ENCODE results near the gene PLB1.
A peak's percentile ranks its signal among the peaks of the same experiment; 100 is the strongest.

PLB1 gene

DNA sequence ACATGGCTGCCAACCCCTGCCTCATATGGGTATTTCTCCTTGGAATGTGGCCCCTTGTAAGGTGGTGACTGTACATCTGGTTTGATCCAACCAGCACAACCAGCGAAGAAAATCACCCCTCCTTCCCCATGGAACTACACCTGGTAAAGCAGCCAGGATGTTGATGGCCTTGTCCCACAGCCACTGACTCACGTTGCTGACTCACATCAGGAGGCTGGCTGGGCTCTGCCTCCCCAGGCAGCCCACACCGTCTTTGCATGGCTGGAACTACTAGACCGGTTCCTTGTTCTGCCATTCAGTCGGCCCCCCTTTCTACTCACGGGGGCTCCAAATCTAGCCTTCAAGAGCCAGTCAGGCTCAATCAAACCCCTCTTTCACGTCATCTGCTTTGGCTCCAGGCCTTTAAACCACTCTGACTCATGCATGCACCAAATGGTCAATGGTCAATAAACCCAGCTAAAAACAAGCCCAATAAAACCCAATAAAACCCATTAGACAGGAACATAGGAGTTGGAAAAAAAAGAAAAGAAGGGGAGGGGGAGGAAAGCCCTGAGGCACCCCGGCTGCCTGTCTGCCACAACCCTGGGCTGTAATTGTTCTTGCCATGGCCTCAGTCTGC, 114.8 kb downstream of the PLB1 start:
- peak; percentile 40 for DNase-seq (ENCODE audit: low read depth, low spot score)

DNA sequence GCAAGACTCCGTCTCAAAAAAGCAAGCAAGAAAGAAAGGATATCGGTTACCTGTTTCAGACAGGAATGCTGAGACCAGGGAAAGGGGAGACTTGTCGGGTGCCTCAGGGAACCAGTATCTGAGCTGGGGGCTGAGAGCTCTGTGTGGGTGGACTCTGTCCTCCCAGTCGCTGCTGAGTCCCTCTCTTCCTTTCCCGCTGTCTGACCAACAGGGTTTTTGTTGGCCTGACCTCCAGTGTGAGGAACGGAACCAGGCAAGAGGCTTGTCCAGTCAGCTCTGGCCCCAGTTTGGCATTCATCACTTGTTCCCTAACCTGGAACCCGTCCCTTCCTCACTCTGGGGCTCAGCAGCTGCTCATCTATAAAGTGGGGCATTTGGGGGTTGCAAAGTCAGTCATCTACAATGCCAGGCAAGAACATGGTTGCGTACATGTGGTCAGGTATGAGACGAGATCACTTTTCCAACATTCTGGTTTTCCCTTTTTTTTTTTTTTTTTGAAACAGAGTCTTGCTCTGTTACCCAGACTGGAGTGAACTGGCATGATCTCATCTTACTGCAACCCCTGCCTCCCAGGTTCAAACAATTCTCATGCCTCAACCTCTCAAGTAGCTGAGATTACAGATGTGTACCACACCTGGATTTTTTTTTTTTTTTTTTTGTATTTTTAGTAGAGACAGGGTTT, 116.4 kb downstream of the PLB1 start:
- no peak for DNase-seq (ENCODE audit: low read depth, low spot score)

- DNase-seq (ENCODE audit: low read depth, low spot score): no peak
Measured at GRCh38 chr2:28613186-28613585, 117.3 kb downstream of the PLB1 start.

GRCh38 chr2:28613633-28614501, 118.0 kb downstream of the PLB1 start:
- DNase-seq (ENCODE audit: low read depth, low spot score): peak; percentile 88

DNA sequence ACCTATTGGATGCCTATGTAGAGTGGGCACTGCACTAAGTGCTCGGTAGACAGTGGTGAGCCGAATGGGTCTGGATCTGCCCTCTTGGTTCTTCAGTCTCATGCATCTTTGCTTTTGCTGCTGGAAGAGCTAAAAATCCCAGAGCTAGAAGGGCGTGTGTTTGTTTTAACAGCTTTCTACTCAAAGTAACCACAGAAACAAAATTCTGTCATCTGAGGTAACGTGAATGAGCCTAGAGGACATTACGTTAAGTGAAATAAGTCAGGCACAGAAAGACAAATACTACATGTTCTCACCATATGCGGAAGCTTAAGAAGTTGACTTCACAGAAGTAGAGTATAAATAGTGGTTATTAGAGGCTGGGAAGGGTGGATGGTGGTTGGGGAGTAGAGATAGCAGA, 119.8 kb downstream of the PLB1 start:
- DNase-seq (ENCODE audit: low read depth, low spot score): no peak

DNA sequence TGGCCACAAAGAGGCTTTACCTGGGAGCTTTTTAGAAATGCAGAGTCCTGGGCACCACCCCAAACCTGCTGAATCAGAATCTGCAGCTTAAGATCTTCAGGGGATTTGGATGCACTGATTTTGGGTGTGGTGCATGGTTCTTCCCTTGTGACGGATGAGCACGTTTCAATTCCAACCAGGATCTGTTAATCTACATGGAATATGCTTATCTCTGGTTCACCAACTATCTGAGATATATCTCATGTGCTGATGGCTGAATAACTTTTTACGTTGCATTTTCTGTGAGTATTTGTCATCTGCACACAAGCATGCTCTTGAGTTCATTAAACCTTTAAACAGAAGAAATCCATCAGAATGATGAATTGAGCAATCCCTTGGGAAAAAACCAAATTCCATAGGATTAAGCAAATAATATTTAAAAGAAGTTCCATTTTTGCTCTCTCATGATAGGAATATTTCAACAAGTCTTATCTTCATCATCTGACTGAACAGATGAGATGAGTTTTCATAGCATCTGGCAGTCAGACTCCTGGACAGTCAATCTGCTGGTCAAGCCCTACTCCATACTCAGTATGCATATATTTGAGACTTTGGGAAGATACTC, 120.6 kb downstream of the PLB1 start:
- no peak for DNase-seq (ENCODE audit: low read depth, low spot score)

- DNase-seq (ENCODE audit: low read depth, low spot score): no peak
Measured at GRCh38 chr2:28617502-28618184, 121.8 kb downstream of the PLB1 start.

DNA sequence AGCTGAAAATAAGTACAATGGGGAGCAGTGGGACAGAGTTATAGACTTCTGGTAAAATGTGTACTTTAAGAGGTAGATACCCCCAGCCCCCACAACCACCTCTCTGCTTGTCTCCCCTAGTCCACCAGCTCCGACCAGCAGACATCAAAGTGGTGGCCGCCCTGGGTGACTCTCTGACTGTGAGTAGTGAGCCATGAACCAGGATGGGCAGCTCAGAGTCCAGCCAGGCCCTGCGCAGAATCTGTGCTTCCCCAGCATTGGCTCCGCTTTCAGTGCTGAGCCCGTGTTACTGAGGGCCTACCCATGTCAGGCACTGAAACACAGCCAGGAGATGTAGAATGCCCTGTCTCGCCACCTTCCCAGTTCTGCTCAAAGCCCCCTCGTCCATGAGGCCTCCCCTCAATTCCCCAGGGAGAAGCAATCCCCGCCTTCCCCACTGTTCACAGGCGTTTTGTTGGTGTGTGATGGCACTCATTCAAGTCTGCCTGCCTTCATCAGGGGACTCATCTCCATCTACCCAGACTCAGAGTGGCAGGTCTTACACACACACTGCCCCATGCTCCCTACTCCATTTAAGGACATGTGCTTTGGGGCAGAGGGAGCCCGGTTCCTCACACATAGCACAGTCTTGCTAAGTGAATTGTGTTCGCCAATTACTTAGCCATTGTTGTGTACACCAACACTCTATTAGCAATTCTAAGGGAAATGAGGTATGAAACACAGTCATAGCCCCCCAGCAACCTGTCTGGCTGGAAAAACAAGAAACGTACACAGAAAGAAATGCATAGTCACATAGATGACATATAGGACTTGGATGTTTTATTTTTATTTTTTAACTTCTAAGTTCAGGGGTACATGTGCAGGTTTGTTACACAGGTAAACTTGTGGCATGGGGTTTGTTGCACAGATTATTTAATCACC, 122.6 kb downstream of the PLB1 start:
- no peak for DNase-seq (ENCODE audit: low read depth, low spot score)

DNA sequence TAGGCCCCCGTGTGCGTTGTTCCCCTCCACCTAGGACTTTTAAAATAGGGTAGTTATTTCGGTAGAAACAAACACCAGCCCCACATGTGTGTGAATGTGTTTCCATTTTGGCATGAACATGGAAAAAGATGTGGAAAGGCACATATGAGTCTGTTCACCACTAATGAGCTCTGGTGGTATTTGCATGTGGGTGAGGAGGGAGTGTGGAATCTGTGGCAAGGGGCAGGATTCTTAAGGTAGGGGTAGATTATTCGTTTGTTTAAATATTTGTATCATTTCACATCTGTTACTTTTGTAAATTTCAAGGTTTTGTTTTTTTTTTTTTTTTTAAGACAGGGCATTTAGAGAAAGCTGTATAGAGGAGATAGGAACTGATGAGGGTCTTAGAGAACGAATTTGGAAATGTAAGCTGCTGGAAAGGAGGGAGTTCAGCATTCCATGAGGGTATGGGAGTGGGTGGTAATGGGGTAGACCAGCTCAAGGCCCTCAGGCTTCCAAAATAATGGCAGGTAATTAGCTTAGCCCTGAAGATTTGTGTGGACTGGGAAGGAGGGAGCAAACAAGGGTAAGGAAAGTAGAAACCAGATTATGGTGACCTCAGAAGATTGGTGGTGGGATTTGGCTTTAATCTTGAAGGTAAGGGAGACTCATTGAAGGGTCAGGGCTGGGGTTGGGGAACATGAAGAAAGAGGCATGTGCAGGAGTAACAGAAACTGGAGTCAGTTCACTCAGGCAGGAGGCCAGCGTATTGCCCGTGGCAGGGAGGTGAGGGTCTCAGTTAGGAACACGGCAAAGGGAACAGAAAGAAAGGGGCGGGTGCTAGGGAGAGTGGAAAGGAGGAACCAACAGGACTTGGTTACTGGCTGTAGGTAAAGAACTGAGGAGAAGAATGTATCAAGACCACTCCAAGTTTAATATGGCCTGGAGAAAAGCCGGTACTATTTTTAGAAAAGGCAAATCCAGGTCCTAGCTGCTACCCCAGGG, 123.6 kb downstream of the PLB1 start:
- DNase-seq (ENCODE audit: low read depth, low spot score): no peak

GRCh38 chr2:28620291-28620793, 124.5 kb downstream of the PLB1 start:
- no peak for DNase-seq (ENCODE audit: low read depth, low spot score)

GRCh38 chr2:28620801-28621171, 124.9 kb downstream of the PLB1 start:
- DNase-seq (ENCODE audit: low read depth, low spot score): no peak

DNA sequence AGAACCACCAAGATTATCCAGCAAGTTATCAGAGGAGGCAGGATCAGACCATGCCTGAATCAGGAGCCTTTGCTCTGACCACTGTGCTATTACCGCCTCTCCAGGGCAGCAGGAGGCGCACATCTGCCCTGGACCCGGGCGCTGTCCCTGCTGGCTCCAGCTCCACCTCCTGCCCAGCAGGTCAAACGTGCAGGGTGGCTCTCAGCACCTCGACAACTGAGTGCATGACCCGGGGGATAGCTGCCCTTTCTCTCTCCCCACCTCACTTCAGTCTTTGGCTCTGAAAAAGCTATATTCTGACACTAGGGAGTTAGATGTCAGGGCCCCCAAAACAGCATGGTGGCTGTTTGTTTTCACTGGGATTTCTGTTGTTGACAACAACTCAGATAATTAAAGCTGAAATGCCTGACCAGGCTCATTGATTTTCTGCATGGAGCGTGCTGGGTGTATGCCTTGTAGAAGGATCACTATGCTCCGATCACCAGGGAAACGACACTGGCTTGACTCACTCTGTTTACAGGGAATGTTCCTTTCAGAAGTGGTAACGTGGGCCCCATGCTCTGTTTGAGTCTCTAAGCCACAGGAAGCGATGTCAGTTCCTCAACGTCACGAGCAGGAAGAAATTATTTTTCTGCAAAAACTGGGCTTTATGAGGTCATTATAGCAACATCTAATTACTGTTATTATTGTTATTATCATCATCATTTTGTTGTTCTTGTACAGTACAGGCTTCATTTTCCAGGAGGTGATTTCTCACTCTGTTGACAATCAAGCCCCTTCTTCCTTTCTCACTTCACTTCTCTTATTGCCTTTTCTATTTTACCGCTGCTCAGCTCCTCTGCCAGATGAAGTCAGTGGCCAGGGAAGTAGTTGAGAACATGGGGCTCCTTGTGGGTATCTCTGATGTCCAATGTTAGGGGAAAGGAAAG, 125.6 kb downstream of the PLB1 start:
- DNase-seq (ENCODE audit: low read depth, low spot score): peak; percentile 89

DNA sequence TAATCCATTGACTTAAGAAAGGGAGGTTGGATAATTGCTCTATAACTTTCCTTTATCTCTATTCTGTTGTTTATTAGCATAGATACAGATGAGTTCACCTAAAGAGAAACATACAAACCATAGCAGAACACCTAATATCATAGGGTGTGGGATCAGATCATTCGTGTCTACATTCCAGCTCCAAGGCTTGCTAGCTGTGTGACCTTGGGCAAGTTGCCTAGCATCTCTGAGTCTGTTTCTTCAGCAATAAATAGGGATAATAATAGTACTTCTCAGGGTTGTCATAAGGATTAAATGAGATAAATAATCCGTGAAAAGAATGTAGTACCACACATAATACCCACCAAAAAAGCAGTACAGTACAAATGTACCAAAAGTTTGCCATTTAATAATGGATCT, 126.2 kb downstream of the PLB1 start:
- DNase-seq (ENCODE audit: low read depth, low spot score): no peak

GRCh38 chr2:28623582-28624405, 127.9 kb downstream of the PLB1 start:
- no peak for DNase-seq (ENCODE audit: low read depth, low spot score)

- no peak for DNase-seq (ENCODE audit: low read depth, low spot score)
Measured at GRCh38 chr2:28624436-28624792, 128.6 kb downstream of the PLB1 start.

- DNase-seq (ENCODE audit: low read depth, low spot score): no peak
Measured at GRCh38 chr2:28624793-28625701, 129.2 kb downstream of the PLB1 start.

All from smooth muscle cell of the brain vasculature (primary cell).